WTC11 (cell line): Measurements from ENCODE around the gene TCN2. TPM values are rescaled to one million over a fixed set of nuclear protein-coding genes. Genes with fewer than 3 reads are reported as not detected.
A peak's percentile ranks its signal among the peaks of the same experiment; 100 is the strongest.
"Not testable (repeated sequence)": the region's sequence is repeated elsewhere in the genome, so short reads cannot be mapped to it uniquely, and the experiment has no call there.

Experiments used
- ATAC-seq: fragments of 200-7000 bp; cut with Tn5 transposase; 2 replicates; pipeline ENCODE4 v1.10.0; 2021; ENCODE audit warnings: mild to moderate bottlenecking, moderate library complexity
- CTCF ChIA-PET: fragments of 300-600 bp; sonication (Branson Sonifier 250); formaldehyde crosslinking; loops from one replicate; lab custom pipeline; 2021; ENCODE audit warnings: antibody characterized with exemption; lab: Charles Lee
- POLR2A ChIA-PET: fragments of 350-600 bp; sonication (Branson Sonifier 250); formaldehyde crosslinking; loops from one replicate; lab custom pipeline; 2021; ENCODE audit warnings: antibody characterized with exemption; lab: Charles Lee
- DNase-seq: peaks from one replicate; pipeline ENCODE4 v3.0.0; 2021; ENCODE audit warnings: low spot score
- H3K27ac Mint-ChIP-seq: 2 replicates; pipeline ENCODE4 v1.8.0; 2021; ENCODE audit warnings: mixed read lengths
- H3K27me3 Mint-ChIP-seq: 2 replicates; pipeline ENCODE4 v1.8.0; 2021; ENCODE audit warnings: low read depth, mild to moderate bottlenecking, moderate library complexity, mixed read lengths
- H3K36me3 Mint-ChIP-seq: 2 replicates; pipeline ENCODE4 v1.8.0; 2021; ENCODE audit warnings: mixed read lengths
- H3K4me1 Mint-ChIP-seq: 2 replicates; pipeline ENCODE4 v1.8.0; 2022; ENCODE audit warnings: mixed read lengths
- H3K4me3 Mint-ChIP-seq: 2 replicates; pipeline ENCODE4 v1.8.0; 2021; ENCODE audit warnings: mild to moderate bottlenecking, moderate library complexity, mixed read lengths
- H3K9me3 Mint-ChIP-seq: 2 replicates; pipeline ENCODE4 v1.8.0; 2021; ENCODE audit warnings: mixed read lengths
- ATF6 ChIP-seq: sonication (generic); formaldehyde crosslinking; IDR thresholded peaks from 2 replicates; pipeline ENCODE4 v1.8.1; 2023; ENCODE audit warnings: mild to moderate bottlenecking, missing genetic modification reagents
- CBFB ChIP-seq: sonication (generic); formaldehyde crosslinking; IDR thresholded peaks from 2 replicates; pipeline ENCODE4 v1.8.1; 2022; ENCODE audit warnings: mild to moderate bottlenecking, low read depth, missing genetic modification reagents
- CREB1 ChIP-seq: sonication (generic); formaldehyde crosslinking; IDR thresholded peaks from 2 replicates; pipeline ENCODE4 v1.8.0; 2023; ENCODE audit warnings: mild to moderate bottlenecking, missing genetic modification reagents
- E2F5 ChIP-seq: sonication (generic); formaldehyde crosslinking; IDR thresholded peaks from 2 replicates; pipeline ENCODE4 v1.8.1; 2022; ENCODE audit warnings: mild to moderate bottlenecking, moderate library complexity, missing genetic modification reagents
- FOXP1 ChIP-seq: sonication (generic); formaldehyde crosslinking; IDR thresholded peaks from 2 replicates; pipeline ENCODE4 v1.8.0; 2022; ENCODE audit warnings: missing genetic modification reagents, mild to moderate bottlenecking, moderate library complexity, borderline replicate concordance
- GRHL2 ChIP-seq: fragments of 250-450 bp; sonication (Bioruptor Pico); IDR thresholded peaks from 2 replicates; pipeline ENCODE4 v1.8.0; 2022; ENCODE audit warnings: mild to moderate bottlenecking, moderate library complexity; ENCODE audit not compliant: insufficient replicate concordance, severe bottlenecking
- HMGXB4 ChIP-seq: sonication (generic); formaldehyde crosslinking; IDR thresholded peaks from 2 replicates; pipeline ENCODE4 v1.8.1; 2023; ENCODE audit warnings: mild to moderate bottlenecking, moderate library complexity, missing genetic modification reagents
- KAT7 ChIP-seq: sonication (generic); formaldehyde crosslinking; IDR thresholded peaks from 2 replicates; pipeline ENCODE4 v1.8.1; 2023; ENCODE audit warnings: missing genetic modification reagents, mild to moderate bottlenecking, borderline replicate concordance
- NFATC4 ChIP-seq: fragments of 250-450 bp; sonication (Bioruptor Pico); IDR thresholded peaks from 2 replicates; pipeline ENCODE4 v1.9.0; 2021; ENCODE audit warnings: mild to moderate bottlenecking
- NFYB ChIP-seq: sonication (generic); formaldehyde crosslinking; conservative IDR thresholded peaks from 2 replicates; pipeline ENCODE4 v1.8.0; 2022; ENCODE audit warnings: low read depth, missing genetic modification reagents
- NR1H2 ChIP-seq: sonication (generic); formaldehyde crosslinking; IDR thresholded peaks from 2 replicates; pipeline ENCODE4 v1.9.0; 2021; ENCODE audit warnings: mild to moderate bottlenecking, moderate library complexity, missing genetic modification reagents
- NR3C1 ChIP-seq: sonication (generic); formaldehyde crosslinking; conservative IDR thresholded peaks from 2 replicates; pipeline ENCODE4 v1.8.1; 2023; ENCODE audit warnings: low read depth, mild to moderate bottlenecking, missing genetic modification reagents
- OVOL2 ChIP-seq: fragments of 250-450 bp; sonication (Bioruptor Pico); IDR thresholded peaks from 2 replicates; pipeline ENCODE4 v1.9.0; 2021; ENCODE audit warnings: mild to moderate bottlenecking, borderline replicate concordance
- RORB ChIP-seq: fragments of 250-450 bp; sonication (Bioruptor Pico); IDR thresholded peaks from 2 replicates; pipeline ENCODE4 v1.9.0; 2021; ENCODE audit warnings: mild to moderate bottlenecking
- TEAD1 ChIP-seq: sonication (generic); formaldehyde crosslinking; IDR thresholded peaks from 2 replicates; pipeline ENCODE4 v1.8.0; 2022; ENCODE audit warnings: mild to moderate bottlenecking, missing genetic modification reagents
- ZNF317 ChIP-seq: sonication (generic); formaldehyde crosslinking; IDR thresholded peaks from 2 replicates; pipeline ENCODE4 v1.8.1; 2023; ENCODE audit warnings: low read depth, mild to moderate bottlenecking, moderate library complexity, missing genetic modification reagents, borderline replicate concordance
- ZNF396 ChIP-seq: fragments of 250-450 bp; sonication (Bioruptor Pico); IDR thresholded peaks from 2 replicates; pipeline ENCODE4 v1.8.0; 2021; ENCODE audit warnings: mild to moderate bottlenecking, moderate library complexity, borderline replicate concordance
- total RNA-seq: library from RNA; stranded (reverse); gene quantifications from 3 replicates; pipeline ENCODE4 v1.2.3, GENCODE V29; 2021
- TF ChIP-seq, protein P1 (sequence below): fragments of 250-450 bp; sonication (Bioruptor Pico); conservative IDR thresholded peaks from 2 replicates; pipeline ENCODE4 v1.9.0; 2021; ENCODE audit warnings: mild to moderate bottlenecking
- TF ChIP-seq, protein P2 (sequence below): sonication (generic); formaldehyde crosslinking; IDR thresholded peaks from 2 replicates; pipeline ENCODE4 v1.8.1; 2023; ENCODE audit warnings: mild to moderate bottlenecking, missing genetic modification reagents
- TF ChIP-seq, protein P3 (sequence below): sonication (generic); formaldehyde crosslinking; IDR thresholded peaks from 2 replicates; pipeline ENCODE4 v1.8.0; 2022; ENCODE audit warnings: mild to moderate bottlenecking, missing genetic modification reagents

TCN2 gene
- total RNA-seq, 1 experiment from 2014 or later, result 39.0 TPM

- no peak for DNase-seq
- CTCF ChIA-PET, result no interaction called here
- H3K27ac Mint-ChIP-seq, result no peak overlapping the region
- no peaks in the 10 kb centered on the region for H3K27me3 Mint-ChIP-seq
- no peaks in the 10 kb centered on the region for H3K4me1 Mint-ChIP-seq
- TF ChIP-seq TEAD1 (no peak), NR1H2 (CRISPR knock-in tag) (no peak), ZNF317 (no peak), NFATC4 (no peak), ZNF396 (CRISPR knock-in tag) (no peak), ATF6 (CRISPR knock-in tag) (no peak), E2F5 (CRISPR knock-in tag) (no peak)
- TF ChIP-seq, protein P1, sequence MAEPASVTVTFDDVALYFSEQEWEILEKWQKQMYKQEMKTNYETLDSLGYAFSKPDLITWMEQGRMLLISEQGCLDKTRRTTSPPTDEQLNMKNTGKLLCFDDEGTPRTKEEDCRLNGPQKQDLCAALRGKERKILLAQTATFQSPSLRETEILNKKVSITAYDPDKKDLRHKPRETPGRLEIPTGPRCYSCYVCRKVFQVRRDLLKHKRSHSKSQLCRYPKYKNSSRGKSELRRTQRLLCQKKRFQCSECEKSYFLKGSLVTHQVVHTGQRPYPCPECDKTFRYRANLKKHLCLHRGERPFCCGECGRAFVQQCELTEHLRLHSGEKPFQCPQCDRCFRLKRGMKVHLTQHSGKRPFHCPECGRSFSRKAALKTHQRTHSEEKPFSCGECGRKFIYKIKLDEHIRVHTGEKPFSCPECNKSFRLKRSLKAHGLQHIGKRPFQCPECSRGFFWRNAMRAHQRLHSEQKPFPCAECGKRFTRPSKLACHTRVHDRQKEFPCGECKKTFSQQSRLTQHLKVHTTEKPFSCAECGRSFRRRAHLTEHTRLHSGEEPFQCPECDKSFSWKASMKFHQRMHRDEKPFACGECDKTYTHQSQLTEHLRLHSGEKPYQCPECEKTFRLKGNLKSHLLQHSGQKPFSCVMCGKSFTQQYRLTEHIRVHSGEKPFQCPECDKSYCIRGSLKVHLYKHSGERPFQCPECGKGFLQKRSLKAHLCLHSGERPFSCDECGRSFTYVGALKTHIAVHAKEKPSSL, result no peak
- TF ChIP-seq, protein P2, sequence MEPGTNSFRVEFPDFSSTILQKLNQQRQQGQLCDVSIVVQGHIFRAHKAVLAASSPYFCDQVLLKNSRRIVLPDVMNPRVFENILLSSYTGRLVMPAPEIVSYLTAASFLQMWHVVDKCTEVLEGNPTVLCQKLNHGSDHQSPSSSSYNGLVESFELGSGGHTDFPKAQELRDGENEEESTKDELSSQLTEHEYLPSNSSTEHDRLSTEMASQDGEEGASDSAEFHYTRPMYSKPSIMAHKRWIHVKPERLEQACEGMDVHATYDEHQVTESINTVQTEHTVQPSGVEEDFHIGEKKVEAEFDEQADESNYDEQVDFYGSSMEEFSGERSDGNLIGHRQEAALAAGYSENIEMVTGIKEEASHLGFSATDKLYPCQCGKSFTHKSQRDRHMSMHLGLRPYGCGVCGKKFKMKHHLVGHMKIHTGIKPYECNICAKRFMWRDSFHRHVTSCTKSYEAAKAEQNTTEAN (CRISPR knock-in tag), result no peak
- H3K36me3 Mint-ChIP-seq, result peaks cover 52% of the 10 kb centered on the region
- POLR2A ChIA-PET, result no interaction called here
- no peak for ATAC-seq
- no peaks in the 10 kb centered on the region for H3K9me3 Mint-ChIP-seq
- no peak overlapping the region for H3K4me3 Mint-ChIP-seq
Measured at GRCh38 chr22:30617819-30618218, 10.8 kb downstream of the TCN2 start.

DNA sequence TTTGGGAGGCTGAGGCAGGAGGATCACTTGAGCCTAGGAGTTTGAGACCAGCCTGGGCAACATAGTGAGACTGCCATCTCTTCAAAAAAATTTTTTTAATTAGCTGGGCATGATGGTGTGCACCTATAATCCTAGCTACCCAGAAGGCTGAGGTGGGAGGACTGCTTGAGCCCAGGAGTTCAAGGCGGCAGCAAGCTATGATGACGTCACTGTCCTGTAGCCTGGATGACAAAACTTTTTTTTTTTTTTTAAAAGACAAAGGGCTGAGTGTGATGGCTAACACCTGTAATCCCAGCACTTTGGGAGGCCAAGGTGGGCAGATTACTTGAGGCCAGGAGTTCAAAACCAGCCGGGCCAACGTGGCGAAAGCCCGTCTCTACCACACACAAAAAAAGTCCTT lies 12.9 kb downstream of the TCN2 start:
- H3K4me3 Mint-ChIP-seq, DNase-seq, H3K9me3 Mint-ChIP-seq, ATAC-seq, H3K27me3 Mint-ChIP-seq, H3K27ac Mint-ChIP-seq, H3K4me1 Mint-ChIP-seq, POLR2A ChIA-PET: not testable (repeated sequence)
- H3K36me3 Mint-ChIP-seq, result peaks cover 53% of the 10 kb centered on the region
- CTCF ChIA-PET, result interaction anchor here (1.5 kb wide), 1 partner anchor 15 kb away, joined by 4 read pairs; no protein-coding TSS in a partner anchor

GRCh38 chr22:30626413-30626812 lies 19.4 kb downstream of the TCN2 start:
- H3K9me3 Mint-ChIP-seq, result no peaks in the 10 kb centered on the region; the same call in 1 of the 2 replicates
- POLR2A ChIA-PET, result no interaction called here
- CTCF ChIA-PET, result interaction anchor here (0.9 to 1.2 kb wide), 4 partner anchors 8 to 129 kb away, joined by 3 to 7 read pairs (median 4); no protein-coding TSS in a partner anchor
- H3K36me3 Mint-ChIP-seq, result peaks cover 27% of the 10 kb centered on the region
- H3K27ac Mint-ChIP-seq, result no peak overlapping the region
- ATAC-seq (peak; percentile 59; the same call in 1 of the 2 replicates), DNase-seq (no peak)
- no peaks in the 10 kb centered on the region for H3K27me3 Mint-ChIP-seq
- no peak overlapping the region for H3K4me3 Mint-ChIP-seq
- peaks cover 5% of the 10 kb centered on the region for H3K4me1 Mint-ChIP-seq
- TF ChIP-seq NFYB (CRISPR knock-in tag) (no peak), NR3C1 (no peak), HMGXB4 (CRISPR knock-in tag) (no peak), CBFB (CRISPR knock-in tag) (no peak), GRHL2 (CRISPR knock-in tag) (no peak), OVOL2 (CRISPR knock-in tag) (no peak), KAT7 (CRISPR knock-in tag) (no peak), RORB (no peak), FOXP1 (CRISPR knock-in tag) (no peak), E2F5 (CRISPR knock-in tag) (no peak), CREB1 (CRISPR knock-in tag) (no peak)
- TF ChIP-seq, protein P3, sequence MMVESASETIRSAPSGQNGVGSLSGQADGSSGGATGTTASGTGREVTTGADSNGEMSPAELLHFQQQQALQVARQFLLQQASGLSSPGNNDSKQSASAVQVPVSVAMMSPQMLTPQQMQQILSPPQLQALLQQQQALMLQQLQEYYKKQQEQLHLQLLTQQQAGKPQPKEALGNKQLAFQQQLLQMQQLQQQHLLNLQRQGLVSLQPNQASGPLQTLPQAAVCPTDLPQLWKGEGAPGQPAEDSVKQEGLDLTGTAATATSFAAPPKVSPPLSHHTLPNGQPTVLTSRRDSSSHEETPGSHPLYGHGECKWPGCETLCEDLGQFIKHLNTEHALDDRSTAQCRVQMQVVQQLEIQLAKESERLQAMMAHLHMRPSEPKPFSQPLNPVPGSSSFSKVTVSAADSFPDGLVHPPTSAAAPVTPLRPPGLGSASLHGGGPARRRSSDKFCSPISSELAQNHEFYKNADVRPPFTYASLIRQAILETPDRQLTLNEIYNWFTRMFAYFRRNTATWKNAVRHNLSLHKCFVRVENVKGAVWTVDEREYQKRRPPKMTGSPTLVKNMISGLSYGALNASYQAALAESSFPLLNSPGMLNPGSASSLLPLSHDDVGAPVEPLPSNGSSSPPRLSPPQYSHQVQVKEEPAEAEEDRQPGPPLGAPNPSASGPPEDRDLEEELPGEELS, result no peak
- TF ChIP-seq, protein P2 (CRISPR knock-in tag), result no peak
